Adrenal gland (tissue), 12 donors: Measurements from ENCODE around the gene FAM83C. TPM values are rescaled to one million over a fixed set of nuclear protein-coding genes. Genes with fewer than 3 reads are reported as not detected.
A peak's percentile ranks its signal among the peaks of the same experiment; 100 is the strongest.

Source experiments
- DNase-seq, 7 donors: peaks; one replicate each; pipeline ENCODE4 v3.0.0-alpha.2; 2019 to 2020
- H3K27ac ChIP-seq, 5 donors: fragments of 200-600 bp; sonication (generic) in 4 of 5; 1 replicate in 3 of 5; 2 replicates in 2 of 5; pipeline versions ENCODE4 v1.5.1 to v1.8.0; 2016 to 2020; ENCODE audit warnings: mild to moderate bottlenecking in 1 of 5
- H3K27me3 ChIP-seq: fragments of 200-600 bp; 2 replicates; pipeline ENCODE4 v1.8.0; 2021
- H3K36me3 ChIP-seq, 2 donors: fragments of 200-600 bp; replicated peaks in 1 of 2; 1 replicate in 1 of 2; 2 replicates in 1 of 2; pipeline versions ENCODE4 v1.5.1 to v1.8.0; 2018 to 2022
- H3K4me1 ChIP-seq, 2 donors: fragments of 200-600 bp; replicated peaks in 1 of 2; 1 replicate in 1 of 2; 2 replicates in 1 of 2; pipeline versions ENCODE4 v1.5.1 to v1.8.0; 2018 to 2021
- H3K4me3 ChIP-seq, 4 donors: fragments of 200-600 bp; sonication (generic) in 3 of 4; one replicate each; pipeline ENCODE4 v1.5.1; 2016 to 2018
- H3K9me3 ChIP-seq, 3 donors: fragments of 200-600 bp; sonication (generic) in 1 of 3; replicated peaks in 1 of 3; 1 replicate in 2 of 3; 2 replicates in 1 of 3; pipeline versions ENCODE4 v1.5.1 to v1.8.0; 2016 to 2021
- POLR2A ChIP-seq, 2 donors: fragments of 450-650 bp; IDR thresholded peaks; one replicate each; pipeline ENCODE4 v1.6.1; 2017; ENCODE audit warnings: antibody characterized with exemption in 2 of 2, mild to moderate bottlenecking in 2 of 2, moderate library complexity in 1 of 2
- WGBS, 4 donors: extraction: QIAGEN DNeasy Blood & Tissue Kit in 2 of 4; methylation state at CpG; one replicate each; pipeline versions ENCODE4 v1.1.5 to v1.1.7; 2013 to 2017; 5-methylcytosine and 5-hydroxymethylcytosine counted together
- intact Hi-C, 2 donors: fragments of 100-400 bp; cut with DNase I; formaldehyde crosslinking; loops; one replicate each; pipeline versions ENCODE4 v1.14.1 to v1.15.0; 2022 to 2023
- polyA plus RNA-seq, 3 donors: library from polyadenylated mRNA; stranded (reverse); fragments of 200-250 nt in 2 of 3; fragments of 350-450 nt in 1 of 3; fragmentation: Illumina TruSeq in 1 of 3; extraction: RNeasy Lipid Tissue Mini Kit (QIAGEN cat#74804) in 1 of 3; gene quantifications; one replicate each; pipeline ENCODE4 v1.2.3, GENCODE V29; 2013 to 2014
- total RNA-seq, 9 donors: library from RNA; depleted of rRNA in 4 of 9; stranded (reverse); fragments of >200 nt in 4 of 9; fragments of 120-200 nt in 1 of 9; fragmentation: NEBNext Ultra II Directional in 1 of 9; extraction: Animal tissue kit (Norgen Biotek cat#: 25700) in 1 of 9; gene quantifications; one replicate each; pipeline versions ENCODE4 v1.1.0 to v1.2.4, GENCODE V29; 2013 to 2023
- TF ChIP-seq, protein P1 (sequence below), 6 experiments: fragments of 450-650 bp in 4 of 6; fragments of 200-600 bp in 2 of 6; sonication (generic) in 1 of 6; IDR thresholded peaks; 1 replicate in 5 of 6; 2 replicates in 1 of 6; pipeline versions ENCODE4 v1.5.1 to v1.8.0; 2016 to 2021; ENCODE audit warnings: antibody characterized with exemption in 6 of 6, mild to moderate bottlenecking in 2 of 6, moderate library complexity in 1 of 6
- donor health status: healthy with polysubstance abuse.
- donor health status: Bipolar disorder and iron deficiency.
- donor health status: DM: yes; HTN: yes; CAD: no.
- donor health status: DM: no; HTN: no; CAD: no.
- donor health status: DM: no; HTN: no; CAD: no.
- donor health status: DM: yes; HTN: yes; CAD: no.

FAM83C gene
- total and polyA plus RNA-seq, 12 donors, result 0.03 to 0.11 TPM; not detected in 10

DNA sequence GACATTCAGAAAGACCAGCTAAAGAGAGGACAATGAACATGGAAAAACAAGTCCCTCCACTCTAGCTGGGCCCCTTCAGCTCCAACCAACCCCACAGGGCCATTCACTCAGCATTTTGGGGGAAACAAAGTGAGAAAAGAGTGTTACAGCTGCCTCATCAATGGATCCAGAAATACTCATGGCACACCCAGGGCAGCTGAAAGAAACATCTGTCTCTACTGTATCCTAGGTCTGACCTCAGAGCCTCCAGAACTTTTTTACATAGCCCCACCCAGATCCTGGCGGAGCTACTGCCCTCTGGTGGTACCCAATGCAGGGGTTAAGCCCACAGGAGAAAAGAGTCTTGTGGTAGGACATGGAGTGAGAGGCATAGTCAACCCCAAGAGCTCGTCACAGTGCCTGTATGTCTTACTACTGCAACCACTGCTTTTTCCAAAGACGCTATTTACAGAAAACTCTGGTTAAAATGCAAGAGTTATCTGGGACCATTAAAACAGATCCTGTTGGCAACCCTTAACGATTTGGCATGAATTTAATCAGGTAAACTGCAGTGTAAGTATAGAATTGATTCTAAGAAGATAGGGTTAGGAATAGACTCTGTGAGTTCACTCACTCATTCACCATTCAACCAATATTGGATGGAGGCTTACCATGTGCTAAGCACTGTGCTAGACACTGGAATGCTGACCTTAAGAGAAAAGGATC lies 37.4 kb upstream of the FAM83C start:
- H3K4me3 ChIP-seq, result no peak overlapping the region
- H3K36me3 ChIP-seq, result no peaks in the 10 kb centered on the region
- no peak overlapping the region for H3K27ac ChIP-seq
- peak in 3 of 7 donors; percentile 16 to 35 (median 23) for DNase-seq
- intact Hi-C loops, result no loop called here
- peaks cover 9 to 42% of the 10 kb centered on the region in 2 donors for H3K4me1 ChIP-seq
- H3K27me3 ChIP-seq, result no peaks in the 10 kb centered on the region
- H3K9me3 ChIP-seq, result no peaks in the 10 kb centered on the region
- no peak for TF ChIP-seq POLR2A (IDR thresholded peaks at IDR 0.05)
- TF ChIP-seq, protein P1, sequence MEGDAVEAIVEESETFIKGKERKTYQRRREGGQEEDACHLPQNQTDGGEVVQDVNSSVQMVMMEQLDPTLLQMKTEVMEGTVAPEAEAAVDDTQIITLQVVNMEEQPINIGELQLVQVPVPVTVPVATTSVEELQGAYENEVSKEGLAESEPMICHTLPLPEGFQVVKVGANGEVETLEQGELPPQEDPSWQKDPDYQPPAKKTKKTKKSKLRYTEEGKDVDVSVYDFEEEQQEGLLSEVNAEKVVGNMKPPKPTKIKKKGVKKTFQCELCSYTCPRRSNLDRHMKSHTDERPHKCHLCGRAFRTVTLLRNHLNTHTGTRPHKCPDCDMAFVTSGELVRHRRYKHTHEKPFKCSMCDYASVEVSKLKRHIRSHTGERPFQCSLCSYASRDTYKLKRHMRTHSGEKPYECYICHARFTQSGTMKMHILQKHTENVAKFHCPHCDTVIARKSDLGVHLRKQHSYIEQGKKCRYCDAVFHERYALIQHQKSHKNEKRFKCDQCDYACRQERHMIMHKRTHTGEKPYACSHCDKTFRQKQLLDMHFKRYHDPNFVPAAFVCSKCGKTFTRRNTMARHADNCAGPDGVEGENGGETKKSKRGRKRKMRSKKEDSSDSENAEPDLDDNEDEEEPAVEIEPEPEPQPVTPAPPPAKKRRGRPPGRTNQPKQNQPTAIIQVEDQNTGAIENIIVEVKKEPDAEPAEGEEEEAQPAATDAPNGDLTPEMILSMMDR (IDR thresholded peaks at IDR 0.05), result peak in 3 of 6 experiments; percentile 8 to 27 (median 27)
- WGBS, 4 donors, result 89 to 93% (median 90%) methylated on average over 4 of the region's 4 CpGs

DNA sequence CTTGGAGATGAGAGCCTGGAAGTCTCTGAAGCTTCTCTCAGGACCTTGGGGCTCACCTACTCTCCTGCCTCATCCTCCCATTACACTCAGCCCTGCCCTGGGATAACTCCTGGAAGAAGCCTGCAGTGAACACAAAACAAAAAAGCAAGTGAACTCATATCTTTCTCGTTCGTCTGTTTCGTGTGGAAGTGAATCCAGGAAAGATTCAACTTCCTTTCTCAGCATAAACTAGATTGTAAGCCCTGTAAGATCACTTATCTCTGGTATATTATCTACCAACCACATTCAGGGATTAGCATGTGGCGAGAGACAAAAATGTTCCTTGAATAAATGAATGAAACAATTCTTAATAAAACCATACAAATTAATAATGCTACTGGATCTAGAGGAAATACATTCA lies 36.5 kb upstream of the FAM83C start:
- Histone ChIP-seq H3K4me1 (peaks cover 9 to 33% of the 10 kb centered on the region in 2 donors), H3K9me3 (no peaks in the 10 kb centered on the region), H3K27ac (no peak overlapping the region), H3K36me3 (no peaks in the 10 kb centered on the region), H3K27me3 (no peaks in the 10 kb centered on the region), H3K4me3 (no peak overlapping the region)
- 78 to 86% (median 82%) methylated on average over 4 of the region's 4 CpGs for WGBS, 4 donors
- TF ChIP-seq POLR2A (IDR thresholded peaks at IDR 0.05), result no peak
- TF ChIP-seq, protein P1 (IDR thresholded peaks at IDR 0.05), result no peak
- DNase-seq, result no peak
- intact Hi-C loops, result no loop called here

DNA sequence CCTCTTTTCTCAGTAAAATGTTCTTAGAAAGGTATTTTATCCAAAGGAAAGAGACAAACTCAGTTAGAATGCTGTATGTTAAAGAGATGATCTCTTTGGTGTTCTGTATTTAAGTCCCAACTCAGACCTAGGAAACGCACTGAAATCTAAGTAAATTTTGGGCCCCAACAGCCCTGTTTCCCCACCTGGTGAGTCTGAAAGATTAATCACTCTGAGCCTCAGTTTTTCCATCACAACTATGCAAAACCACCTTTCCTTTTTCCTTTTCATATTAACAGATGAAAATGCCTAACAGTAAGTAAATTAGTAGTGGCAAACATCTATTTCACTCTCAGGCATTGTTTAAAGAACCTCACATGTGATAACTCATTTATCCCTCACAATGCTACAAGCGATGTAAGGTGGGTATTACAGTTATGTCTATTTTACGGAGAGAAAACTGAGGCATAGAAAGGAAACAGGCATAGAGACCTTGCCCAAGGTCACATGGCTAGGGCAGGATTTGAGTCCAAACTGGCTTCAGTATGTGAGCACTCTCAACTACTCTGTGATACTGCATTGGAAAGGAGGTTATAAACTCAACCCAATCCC lies 36.0 kb upstream of the FAM83C start:
- H3K4me1 ChIP-seq, result peaks cover 9 to 29% of the 10 kb centered on the region in 2 donors

More for the DNA sequence above, 36.0 kb upstream of the FAM83C start:
- Histone ChIP-seq H3K4me3 (no peak overlapping the region), H3K27ac (no peak overlapping the region), H3K9me3 (no peaks in the 10 kb centered on the region), H3K36me3 (no peaks in the 10 kb centered on the region), H3K27me3 (no peaks in the 10 kb centered on the region)
- intact Hi-C loops, result no loop called here
- no peak for DNase-seq
- no peak for TF ChIP-seq POLR2A (IDR thresholded peaks at IDR 0.05)
- TF ChIP-seq, protein P1 (IDR thresholded peaks at IDR 0.05), result no peak
- 89 to 93% (median 92%) methylated on average over 3 of the region's 3 CpGs for WGBS, 4 donors
